Esophagus muscularis mucosa (tissue), 4 donors: Measurements from ENCODE around the gene KAZN. TPM values are rescaled to one million over a fixed set of nuclear protein-coding genes. Genes with fewer than 3 reads are reported as not detected.

Source experiments
- DNase-seq: peaks from one replicate; pipeline ENCODE4 v3.0.0-alpha.2; 2017; ENCODE audit errors: extremely low spot score
- H3K27ac ChIP-seq, 4 donors: fragments of 200-600 bp; sonication (generic); replicated peaks in 1 of 4; 1 replicate in 3 of 4; 2 replicates in 1 of 4; pipeline ENCODE4 v1.5.1; 2016 to 2019; ENCODE audit warnings: mild to moderate bottlenecking in 1 of 4
- H3K27me3 ChIP-seq, 4 donors: fragments of 200-600 bp; sonication (generic); one replicate each; pipeline versions ENCODE4 v1.5.1 to v1.6.0; 2016 to 2019
- H3K36me3 ChIP-seq, 4 donors: fragments of 200-600 bp; sonication (generic); one replicate each; pipeline ENCODE4 v1.5.1; 2016 to 2019
- H3K4me1 ChIP-seq, 4 donors: fragments of 200-600 bp; sonication (generic); one replicate each; pipeline ENCODE4 v1.5.1; 2016 to 2019
- H3K4me3 ChIP-seq, 4 donors: fragments of 200-600 bp; sonication (generic); 1 replicate in 2 of 4; 2 replicates in 2 of 4; pipeline ENCODE4 v1.5.1; 2016 to 2019; ENCODE audit warnings: mild to moderate bottlenecking in 4 of 4, moderate library complexity in 1 of 4
- H3K9me3 ChIP-seq, 4 donors: fragments of 200-600 bp; sonication (generic); 1 replicate in 3 of 4; 2 replicates in 1 of 4; pipeline ENCODE4 v1.5.1; 2016 to 2019
- EP300 ChIP-seq: sonication (generic); formaldehyde crosslinking; IDR thresholded peaks from one replicate; pipeline ENCODE4 v1.6.1; 2017; ENCODE audit warnings: antibody characterized with exemption
- POLR2A ChIP-seq: fragments of 450-650 bp; IDR thresholded peaks from one replicate; pipeline ENCODE4 v1.6.1; 2017; ENCODE audit warnings: antibody characterized with exemption, moderate library complexity, mild to moderate bottlenecking, low read depth
- POLR2AphosphoS5 ChIP-seq, 2 donors: sonication (generic); formaldehyde crosslinking; IDR thresholded peaks; one replicate each; pipeline ENCODE4 v1.6.1; 2017; ENCODE audit warnings: antibody characterized with exemption in 2 of 2
- WGBS: methylation state at CpG from one replicate; pipeline ENCODE4 v1.1.5; 2018; 5-methylcytosine and 5-hydroxymethylcytosine counted together
- intact Hi-C: fragments of 100-400 bp; cut with DNase I; formaldehyde crosslinking; loops from one replicate; pipeline ENCODE4 v1.15.1; 2023
- total RNA-seq, 4 donors: library from RNA; depleted of rRNA; stranded (reverse); fragments of >200 nt; gene quantifications; one replicate each; pipeline versions ENCODE4 v1.1.0 to v1.2.1, GENCODE V29; 2016
- TF ChIP-seq, protein P1 (sequence below), 3 experiments: fragments of 200-600 bp in 2 of 3; fragments of 450-650 bp in 1 of 3; sonication (generic) in 2 of 3; IDR thresholded peaks; one replicate each; pipeline ENCODE4 v1.5.1; 2017 to 2019; ENCODE audit warnings: antibody characterized with exemption in 3 of 3, mild to moderate bottlenecking in 2 of 3, moderate library complexity in 1 of 3

Gene KAZN
- total RNA-seq, 4 donors from 2014 or later = 9.9 to 14.1 (median 11.9) TPM

DNA sequence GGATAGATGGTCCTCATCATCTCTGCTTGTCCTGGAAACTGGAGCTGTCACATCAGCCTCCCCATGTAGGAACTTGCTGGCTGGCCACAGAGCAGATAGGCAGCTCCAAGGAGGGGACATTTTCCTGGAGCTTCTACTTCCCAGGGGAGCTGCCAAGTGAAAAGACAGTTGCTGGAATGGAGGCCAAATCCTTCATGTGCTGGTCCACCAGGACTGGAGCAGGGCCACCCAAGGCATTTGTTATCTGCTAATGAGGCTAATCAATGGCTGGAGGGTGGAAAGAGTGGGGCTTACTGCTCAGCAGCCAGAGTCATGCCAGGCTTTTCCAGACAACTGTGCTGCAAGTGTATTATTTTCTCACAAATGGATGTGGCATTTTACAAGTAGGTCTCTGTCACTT lies 22.5 kb downstream of the KAZN start:
- peaks cover 0 to 9% (median 0%) of the 10 kb centered on the region in 4 donors for H3K27me3 ChIP-seq
- no peak overlapping the region for H3K4me3 ChIP-seq
- no peak overlapping the region for H3K27ac ChIP-seq
- no peaks in the 10 kb centered on the region for H3K4me1 ChIP-seq
- peaks cover 0 to 12% (median 0%) of the 10 kb centered on the region in 4 donors for H3K9me3 ChIP-seq
- intact Hi-C loops = no loop called here
- no peaks in the 10 kb centered on the region for H3K36me3 ChIP-seq
- TF ChIP-seq, protein P1, sequence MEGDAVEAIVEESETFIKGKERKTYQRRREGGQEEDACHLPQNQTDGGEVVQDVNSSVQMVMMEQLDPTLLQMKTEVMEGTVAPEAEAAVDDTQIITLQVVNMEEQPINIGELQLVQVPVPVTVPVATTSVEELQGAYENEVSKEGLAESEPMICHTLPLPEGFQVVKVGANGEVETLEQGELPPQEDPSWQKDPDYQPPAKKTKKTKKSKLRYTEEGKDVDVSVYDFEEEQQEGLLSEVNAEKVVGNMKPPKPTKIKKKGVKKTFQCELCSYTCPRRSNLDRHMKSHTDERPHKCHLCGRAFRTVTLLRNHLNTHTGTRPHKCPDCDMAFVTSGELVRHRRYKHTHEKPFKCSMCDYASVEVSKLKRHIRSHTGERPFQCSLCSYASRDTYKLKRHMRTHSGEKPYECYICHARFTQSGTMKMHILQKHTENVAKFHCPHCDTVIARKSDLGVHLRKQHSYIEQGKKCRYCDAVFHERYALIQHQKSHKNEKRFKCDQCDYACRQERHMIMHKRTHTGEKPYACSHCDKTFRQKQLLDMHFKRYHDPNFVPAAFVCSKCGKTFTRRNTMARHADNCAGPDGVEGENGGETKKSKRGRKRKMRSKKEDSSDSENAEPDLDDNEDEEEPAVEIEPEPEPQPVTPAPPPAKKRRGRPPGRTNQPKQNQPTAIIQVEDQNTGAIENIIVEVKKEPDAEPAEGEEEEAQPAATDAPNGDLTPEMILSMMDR (IDR thresholded peaks at IDR 0.05) = no peak
- TF ChIP-seq EP300 = no peak
- no peak for TF ChIP-seq POLR2A
- TF ChIP-seq POLR2AphosphoS5 (IDR thresholded peaks at IDR 0.05) = no peak
- DNase-seq = no peak

DNA sequence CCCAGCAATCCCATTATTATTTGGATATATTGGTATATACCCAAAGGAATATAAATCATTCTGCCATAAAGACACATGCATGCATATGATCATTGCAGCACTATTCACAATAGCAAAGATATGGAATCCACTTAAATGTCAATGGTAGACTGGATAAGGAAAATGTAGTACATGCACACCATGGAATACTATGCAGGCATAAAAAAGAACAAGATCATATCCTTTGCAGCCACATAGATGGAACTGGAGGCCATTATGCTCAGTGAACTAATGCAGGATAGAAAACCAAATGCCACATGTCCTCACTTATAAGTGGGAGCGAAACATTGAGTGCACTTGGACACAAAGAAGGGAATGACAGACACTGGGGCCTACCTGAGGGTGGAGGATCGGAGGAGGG lies 24.6 kb downstream of the KAZN start:
- H3K4me1 ChIP-seq = peaks cover 0 to 13% (median 10%) of the 10 kb centered on the region in 4 donors
- no peaks in the 10 kb centered on the region for H3K36me3 ChIP-seq
- H3K4me3 ChIP-seq = no peak overlapping the region
- H3K27ac ChIP-seq = no peak overlapping the region
- no peak for DNase-seq
- intact Hi-C loops = no loop called here
- no peak for TF ChIP-seq POLR2A
- peaks cover 0 to 7% (median 0%) of the 10 kb centered on the region in 4 donors for H3K27me3 ChIP-seq
- WGBS = 98% methylated on average over 2 of the region's 2 CpGs
- peaks cover 0 to 7% (median 0%) of the 10 kb centered on the region in 4 donors for H3K9me3 ChIP-seq

DNA sequence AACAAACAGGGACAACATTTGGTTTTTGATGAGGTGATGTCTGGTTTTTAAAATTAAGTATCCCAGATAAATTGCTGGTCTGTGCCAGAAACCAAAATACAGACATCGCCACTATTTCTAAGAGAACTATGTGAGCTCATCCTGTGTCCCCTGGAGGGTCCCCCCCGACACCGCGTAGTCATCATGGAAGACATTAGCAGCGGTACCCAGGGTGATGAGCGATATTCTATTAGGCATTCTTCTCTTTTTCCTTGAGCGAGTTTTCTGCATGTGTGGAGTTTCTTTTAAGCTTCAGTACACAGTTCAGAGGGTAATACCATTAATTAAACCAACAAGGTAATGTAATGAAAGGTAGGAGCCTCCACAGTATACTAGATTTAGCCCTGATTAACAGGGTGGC lies 26.5 kb downstream of the KAZN start:
- Histone ChIP-seq H3K27me3 (no peaks in the 10 kb centered on the region), H3K36me3 (no peaks in the 10 kb centered on the region), H3K4me1 (peaks cover 0 to 23% (median 16%) of the 10 kb centered on the region in 4 donors), H3K27ac (no peak overlapping the region), H3K4me3 (no peak overlapping the region), H3K9me3 (no peaks in the 10 kb centered on the region)
- intact Hi-C loops = no loop called here
- TF ChIP-seq POLR2A = no peak
- TF ChIP-seq EP300 = no peak
- TF ChIP-seq, protein P1 (IDR thresholded peaks at IDR 0.05) = no peak
- no peak for TF ChIP-seq POLR2AphosphoS5 (IDR thresholded peaks at IDR 0.05)
- DNase-seq = no peak
- 97% methylated on average over 7 of the region's 7 CpGs for WGBS

DNA sequence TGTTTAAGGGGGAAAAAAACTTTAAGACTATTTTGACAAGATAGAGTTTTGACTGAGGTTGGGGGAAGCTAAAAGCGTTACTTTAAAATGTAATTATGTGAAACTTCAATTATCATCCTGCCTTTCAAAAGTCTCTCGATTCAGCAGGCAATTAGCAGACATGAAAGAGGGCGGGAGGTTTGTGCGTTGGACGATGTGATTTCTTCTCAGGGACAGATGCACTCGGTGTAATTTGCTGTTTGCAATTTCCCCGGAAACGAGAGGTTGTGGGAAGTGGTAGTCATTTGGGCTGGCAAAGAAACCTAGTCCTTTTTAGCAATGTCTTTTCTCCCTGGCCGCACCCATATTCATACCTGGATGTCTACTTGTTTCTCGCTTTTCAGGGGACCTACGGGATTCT lies 27.1 kb downstream of the KAZN start:
- no peaks in the 10 kb centered on the region for H3K9me3 ChIP-seq
- TF ChIP-seq, protein P1 (IDR thresholded peaks at IDR 0.05) = no peak
- no peak for TF ChIP-seq EP300
- no peak for TF ChIP-seq POLR2AphosphoS5 (IDR thresholded peaks at IDR 0.05)
- no peak for TF ChIP-seq POLR2A
- H3K27me3 ChIP-seq = no peaks in the 10 kb centered on the region
- no peak for DNase-seq
- intact Hi-C loops = no loop called here
- no peak overlapping the region for H3K27ac ChIP-seq
- H3K4me1 ChIP-seq = peaks cover 0 to 23% (median 16%) of the 10 kb centered on the region in 4 donors
- no peaks in the 10 kb centered on the region for H3K36me3 ChIP-seq
- no peak overlapping the region for H3K4me3 ChIP-seq
- 82% methylated on average over 11 of the region's 11 CpGs for WGBS

DNA sequence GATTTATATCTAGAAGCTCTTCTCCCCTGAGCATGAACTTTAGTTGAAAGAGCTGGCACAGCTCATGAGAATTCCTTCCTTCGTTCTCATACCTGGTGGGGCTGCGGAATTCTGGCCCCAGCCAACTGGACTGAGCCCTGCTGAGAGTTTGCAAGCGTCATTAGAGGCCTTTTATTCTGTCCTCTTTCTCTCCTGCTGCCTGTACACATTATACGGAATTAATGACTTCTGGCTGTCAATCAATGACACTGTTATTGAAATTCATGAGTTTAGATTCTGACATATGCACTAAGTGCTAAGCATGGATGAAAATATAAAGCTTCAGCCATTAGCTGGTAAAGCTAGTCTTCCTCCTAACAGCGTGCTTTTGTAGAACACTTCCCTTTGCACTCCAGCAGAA lies 27.5 kb downstream of the KAZN start:
- no peaks in the 10 kb centered on the region for H3K9me3 ChIP-seq
- no peak for DNase-seq
- TF ChIP-seq POLR2AphosphoS5 (IDR thresholded peaks at IDR 0.05) = no peak
- TF ChIP-seq, protein P1 (IDR thresholded peaks at IDR 0.05) = no peak
- H3K4me1 ChIP-seq = peaks cover 0 to 23% (median 16%) of the 10 kb centered on the region in 4 donors
- intact Hi-C loops = no loop called here
- H3K27me3 ChIP-seq = no peaks in the 10 kb centered on the region
- H3K4me3 ChIP-seq = no peak overlapping the region
- H3K36me3 ChIP-seq = no peaks in the 10 kb centered on the region
- WGBS = 82% methylated on average over 5 of the region's 5 CpGs
- H3K27ac ChIP-seq = no peak overlapping the region
